Lung (tissue), 16 donors: ENCODE data around the gene ADAM29. TPM values are rescaled to one million over a fixed set of nuclear protein-coding genes. Genes with fewer than 3 reads are reported as not detected.
"Not testable (repeated sequence)": the region's sequence is repeated elsewhere in the genome, so short reads cannot be mapped to it uniquely, and the experiment has no call there.

ENCODE experiments used
- ATAC-seq: fragments of 200-7000 bp; cut with Tn5 transposase; one replicate; pipeline ENCODE4 v1.9.1; 2020; ENCODE audit warnings: moderate number of reproducible peaks; ENCODE audit not compliant: insufficient read depth, low FRiP score
- DNase-seq, 3 donors: peaks; one replicate each; pipeline ENCODE4 v3.0.0-alpha.2; 2013 to 2017
- H3K27ac ChIP-seq, 2 donors: one replicate each; pipeline ENCODE4 v1.5.1; 2013; ENCODE audit warnings: mild to moderate bottlenecking in 2 of 2, moderate library complexity in 2 of 2, control low read depth in 1 of 2, inconsistent platforms in 1 of 2, low read depth in 1 of 2, low read length in 1 of 2
- H3K27me3 ChIP-seq, 3 donors: one replicate each; pipeline ENCODE4 v1.5.1; 2013; ENCODE audit warnings: low read length in 2 of 3; ENCODE audit not compliant: control insufficient read depth in 3 of 3, insufficient read depth in 3 of 3
- H3K36me3 ChIP-seq, 4 donors: one replicate each; pipeline ENCODE4 v1.5.1; 2013; ENCODE audit warnings: low read length in 4 of 4, mild to moderate bottlenecking in 1 of 4, moderate library complexity in 1 of 4; ENCODE audit not compliant: control insufficient read depth in 4 of 4, insufficient read depth in 4 of 4
- H3K4me1 ChIP-seq, 5 donors: one replicate each; pipeline ENCODE4 v1.5.1; 2013; ENCODE audit warnings: low read length in 5 of 5, mild to moderate bottlenecking in 2 of 5, moderate library complexity in 1 of 5; ENCODE audit not compliant: control insufficient read depth in 5 of 5, insufficient read depth in 5 of 5
- H3K4me3 ChIP-seq: one replicate; pipeline ENCODE4 v1.5.1; 2013; ENCODE audit warnings: mild to moderate bottlenecking, control low read depth, moderate library complexity
- H3K9ac ChIP-seq, 2 donors: one replicate each; pipeline ENCODE4 v1.5.1; 2013; ENCODE audit warnings: low read length in 2 of 2, control low read depth in 1 of 2; ENCODE audit not compliant: insufficient read depth in 1 of 2
- H3K9me3 ChIP-seq, 4 donors: one replicate each; pipeline ENCODE4 v1.5.1; 2013; ENCODE audit warnings: low read length in 3 of 4, mild to moderate bottlenecking in 1 of 4, moderate library complexity in 1 of 4; ENCODE audit not compliant: control insufficient read depth in 4 of 4, insufficient read depth in 3 of 4
- WGBS, 2 donors: extraction: QIAGEN DNeasy Blood & Tissue Kit; methylation state at CpG; one replicate each; pipeline ENCODE4 v1.1.7; 2013; 5-methylcytosine and 5-hydroxymethylcytosine counted together
- long read RNA-seq, 5 donors: transcript quantifications; one replicate each; lab custom pipeline, GENCODE V29; 2026
- polyA plus RNA-seq, 2 donors: library from polyadenylated mRNA; stranded (reverse); fragments of 200-250 nt; gene quantifications; one replicate each; pipeline ENCODE4 v1.2.1, GENCODE V29; 2013
- total RNA-seq, 2 donors: library from RNA; depleted of rRNA in 1 of 2; stranded (reverse); fragments of >200 nt in 1 of 2; gene quantifications; one replicate each; pipeline ENCODE4 v1.2.1, GENCODE V29; 2014 to 2021
- TF ChIP-seq, protein P1 (sequence below): IDR thresholded peaks from 2 replicates; pipeline ENCODE4 v1.5.1; 2012; ENCODE audit warnings: mild to moderate bottlenecking; ENCODE audit errors: control extremely low read depth, extremely low read depth
- donor health status: control.
- donor health status: control.
- donor health status: Bipolar disorder and iron deficiency.
- donor health status: healthy.
- donor health status: DM: yes; HTN: yes; CAD: no.

Gene ADAM29
- total RNA-seq: under 1 TPM in 1 of 2 donors, not detected in 1; 0.06 TPM
- under 1 TPM in 1 of 2 donors, not detected in 1; 0.05 TPM for polyA plus RNA-seq
- long read RNA-seq, donor 1: 0 reads
- long read RNA-seq, donor 2: 0 reads
- long read RNA-seq, donor 3: 0 reads
- long read RNA-seq, donor 4: 0 reads
- long read RNA-seq, donor 5: 0 reads

DNA sequence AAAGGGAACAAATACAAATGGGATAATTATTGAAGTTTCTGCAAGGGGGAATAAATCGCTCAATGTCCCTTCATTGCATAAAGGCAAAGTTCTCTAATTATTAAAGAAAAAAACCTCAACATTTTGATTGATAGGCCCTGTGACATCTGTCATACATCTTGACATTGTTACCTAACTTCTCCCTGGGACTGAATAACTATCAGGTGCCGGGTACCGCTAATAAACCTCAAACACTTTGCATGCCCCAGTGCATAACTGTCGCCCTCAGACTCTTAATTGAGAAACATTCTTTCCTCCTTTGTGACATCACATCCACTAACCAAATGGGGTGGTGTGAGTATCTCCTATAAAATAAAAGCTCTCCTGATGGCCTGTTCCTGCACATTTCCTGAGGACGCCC lies at the start of gene ADAM29:
Gene ADAM29 (plus strand): TSS at position 301 of the 400 bp plus-strand sequence. CDS start 57,168 bp downstream, outside the sequence.
- no peaks in the 10 kb centered on the region for H3K27me3 ChIP-seq
- ATAC-seq: no peak
- H3K36me3 ChIP-seq: no peaks in the 10 kb centered on the region
- no peaks in the 10 kb centered on the region for H3K9me3 ChIP-seq
- WGBS, 2 donors: 91 to 94% methylated on average over 5 of the region's 5 CpGs
- TF ChIP-seq, protein P1, sequence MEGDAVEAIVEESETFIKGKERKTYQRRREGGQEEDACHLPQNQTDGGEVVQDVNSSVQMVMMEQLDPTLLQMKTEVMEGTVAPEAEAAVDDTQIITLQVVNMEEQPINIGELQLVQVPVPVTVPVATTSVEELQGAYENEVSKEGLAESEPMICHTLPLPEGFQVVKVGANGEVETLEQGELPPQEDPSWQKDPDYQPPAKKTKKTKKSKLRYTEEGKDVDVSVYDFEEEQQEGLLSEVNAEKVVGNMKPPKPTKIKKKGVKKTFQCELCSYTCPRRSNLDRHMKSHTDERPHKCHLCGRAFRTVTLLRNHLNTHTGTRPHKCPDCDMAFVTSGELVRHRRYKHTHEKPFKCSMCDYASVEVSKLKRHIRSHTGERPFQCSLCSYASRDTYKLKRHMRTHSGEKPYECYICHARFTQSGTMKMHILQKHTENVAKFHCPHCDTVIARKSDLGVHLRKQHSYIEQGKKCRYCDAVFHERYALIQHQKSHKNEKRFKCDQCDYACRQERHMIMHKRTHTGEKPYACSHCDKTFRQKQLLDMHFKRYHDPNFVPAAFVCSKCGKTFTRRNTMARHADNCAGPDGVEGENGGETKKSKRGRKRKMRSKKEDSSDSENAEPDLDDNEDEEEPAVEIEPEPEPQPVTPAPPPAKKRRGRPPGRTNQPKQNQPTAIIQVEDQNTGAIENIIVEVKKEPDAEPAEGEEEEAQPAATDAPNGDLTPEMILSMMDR: no peak
- no peaks in the 10 kb centered on the region for H3K4me1 ChIP-seq
- no peak for DNase-seq
- no peak within 1 kb of the TSS for H3K4me3 ChIP-seq
- H3K9ac ChIP-seq: no peak within 1 kb of the TSS
- no peak within 1 kb of the TSS for H3K27ac ChIP-seq

DNA sequence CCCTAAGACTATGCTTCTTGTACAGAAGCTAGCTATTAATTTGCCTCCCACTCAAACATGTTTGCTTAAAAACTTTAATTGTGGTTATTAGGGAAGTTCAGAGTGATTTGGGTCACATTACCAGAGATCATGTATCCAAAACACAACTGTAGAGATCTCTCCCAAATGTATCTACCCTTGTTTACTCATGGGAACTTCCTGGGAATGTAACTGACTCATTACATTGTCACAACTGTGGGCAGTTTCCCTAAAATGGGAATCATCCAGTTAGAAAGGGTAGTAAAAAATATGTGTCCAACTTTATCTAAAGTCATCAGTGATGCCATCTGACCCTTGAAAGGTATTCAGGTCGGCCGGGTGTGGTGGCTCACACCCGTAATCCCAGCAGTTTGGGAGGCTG lies 48.8 kb upstream of the ADAM29 start:
- Histone ChIP-seq H3K36me3 (no peaks in the 10 kb centered on the region), H3K27me3 (no peaks in the 10 kb centered on the region), H3K27ac (no peak overlapping the region), H3K9ac (no peak overlapping the region), H3K4me1 (no peaks in the 10 kb centered on the region), H3K4me3 (no peak overlapping the region), H3K9me3 (peaks cover 0 to 3% (median 0%) of the 10 kb centered on the region in 4 donors)
- ATAC-seq (no peak), DNase-seq (no peak)
- WGBS, 2 donors: 67 to 75% methylated on average over 3 of the region's 3 CpGs
- TF ChIP-seq, protein P1: no peak

DNA sequence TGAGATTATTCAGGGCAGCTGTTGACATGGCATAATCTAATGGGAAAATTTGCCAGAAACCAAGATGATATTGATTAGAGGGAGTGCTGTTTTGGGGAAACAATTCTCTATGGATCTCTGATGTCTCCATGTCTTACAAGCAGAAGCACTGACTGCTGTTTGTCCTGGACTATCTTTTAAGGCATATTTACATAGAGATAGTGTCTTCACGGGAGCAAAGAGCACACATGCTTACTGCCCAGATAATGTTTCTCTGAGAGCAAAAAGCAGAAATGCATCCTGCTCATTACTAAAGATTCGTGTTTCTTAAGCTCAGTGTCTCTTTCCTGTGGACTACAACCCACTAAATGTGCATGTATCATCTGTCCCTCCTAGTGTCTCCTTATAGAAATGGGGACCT lies 47.8 kb upstream of the ADAM29 start:
- Histone ChIP-seq H3K4me1 (no peaks in the 10 kb centered on the region), H3K36me3 (no peaks in the 10 kb centered on the region), H3K9me3 (peaks cover 0 to 3% (median 0%) of the 10 kb centered on the region in 4 donors), H3K4me3 (no peak overlapping the region), H3K9ac (no peak overlapping the region), H3K27ac (no peak overlapping the region), H3K27me3 (no peaks in the 10 kb centered on the region)
- 35 to 49% methylated on average over 2 of the region's 2 CpGs for WGBS, 2 donors
- ATAC-seq (no peak), DNase-seq (no peak)
- TF ChIP-seq, protein P1: no peak

DNA sequence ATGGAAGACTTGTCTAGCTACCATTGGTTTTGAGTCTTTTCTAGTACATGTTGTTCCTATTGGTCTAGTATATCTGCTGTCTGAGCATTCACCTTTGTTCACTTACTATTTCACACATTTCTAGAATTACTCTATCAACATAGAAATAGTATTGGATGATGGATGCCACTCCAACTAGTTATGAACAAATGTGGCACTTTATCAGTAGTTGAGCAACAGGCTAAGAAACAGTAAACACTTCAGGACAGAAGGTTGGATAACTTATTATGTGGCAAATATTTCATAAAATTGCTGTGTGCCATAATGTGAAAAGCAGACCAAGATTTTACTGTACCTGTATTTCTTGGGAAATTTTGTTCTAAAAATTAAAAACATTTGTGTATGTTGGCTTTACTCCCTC lies 46.8 kb upstream of the ADAM29 start:
- no peaks in the 10 kb centered on the region for H3K4me1 ChIP-seq
- H3K4me3 ChIP-seq: no peak overlapping the region
- H3K27me3 ChIP-seq: no peaks in the 10 kb centered on the region
- H3K36me3 ChIP-seq: no peaks in the 10 kb centered on the region
- DNase-seq (peak in 2 of 3 donors; percentile 2 to 13), ATAC-seq (peak; percentile 8)
- TF ChIP-seq, protein P1: no peak
- H3K9me3 ChIP-seq: peaks cover 0 to 3% (median 0%) of the 10 kb centered on the region in 4 donors
- peak overlapping the region in 1 of 2 donors; percentile 47 for H3K27ac ChIP-seq
- H3K9ac ChIP-seq: no peak overlapping the region

DNA sequence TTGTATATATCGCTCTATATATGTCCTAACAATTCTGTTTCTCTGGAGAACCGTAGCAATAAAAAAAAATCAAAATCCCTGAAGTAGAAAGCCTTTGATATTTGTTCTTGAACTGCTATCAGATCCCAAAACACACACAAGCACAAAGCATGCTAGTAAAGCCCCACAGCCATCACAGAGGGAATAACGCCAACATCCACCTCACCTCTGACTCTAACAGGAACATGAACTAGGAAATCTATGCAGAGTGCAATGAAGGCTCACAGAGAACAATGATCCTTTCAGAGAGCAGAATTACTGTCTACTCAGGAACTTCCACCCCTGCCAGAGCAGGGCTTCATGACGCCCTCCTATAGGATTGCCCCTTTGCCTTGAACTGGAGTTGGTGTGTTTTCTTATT lies 45.0 kb upstream of the ADAM29 start:
- peak in 1 of 3 donors; percentile 2 for DNase-seq

More for the DNA sequence above, 45.0 kb upstream of the ADAM29 start:
- not testable (repeated sequence) for ATAC-seq, H3K9ac ChIP-seq, H3K27ac ChIP-seq, H3K4me1 ChIP-seq, H3K36me3 ChIP-seq, H3K4me3 ChIP-seq, H3K27me3 ChIP-seq, H3K9me3 ChIP-seq
- 80 to 82% methylated on average over 3 of the region's 4 CpGs for WGBS, 2 donors
